HEK293 (cell line): Measurements from ENCODE around the gene GABBR2.
"Not testable (repeated sequence)": the region's sequence is repeated elsewhere in the genome, so short reads cannot be mapped to it uniquely, and the experiment has no call there.

ENCODE experiments used
- ZBTB26 ChIP-seq: fragments of 450-650 bp; formaldehyde crosslinking; optimal IDR thresholded peaks from 2 replicates; pipeline ENCODE3; 2016; ENCODE audit warnings: missing biosample characterization, mild to moderate bottlenecking, missing genetic modification characterization
- ZNF449 ChIP-seq: fragments of 450-650 bp; formaldehyde crosslinking; IDR thresholded peaks from 2 replicates; pipeline ENCODE4 v1.5.1; 2017; ENCODE audit warnings: missing biosample characterization, mild to moderate bottlenecking, missing genetic modification characterization, moderate library complexity
- ZNF510 ChIP-seq: fragments of 450-650 bp; formaldehyde crosslinking; IDR thresholded peaks from 2 replicates; pipeline ENCODE4 v1.5.1; 2018; ENCODE audit warnings: mild to moderate bottlenecking, missing genetic modification characterization, missing biosample characterization; ENCODE audit not compliant: insufficient replicate concordance
- ZNF558 ChIP-seq: fragments of 450-650 bp; formaldehyde crosslinking; IDR thresholded peaks from 2 replicates; pipeline ENCODE4 v1.5.1; 2016; ENCODE audit warnings: missing biosample characterization, missing genetic modification characterization
- TF ChIP-seq, protein P1 (sequence below): fragments of 450-650 bp; formaldehyde crosslinking; IDR thresholded peaks from 2 replicates; pipeline ENCODE4 v1.5.0; 2017; ENCODE audit warnings: missing biosample characterization, missing genetic modification characterization, borderline replicate concordance
- TF ChIP-seq, protein P2 (sequence below): fragments of 450-650 bp; formaldehyde crosslinking; IDR thresholded peaks from 2 replicates; pipeline ENCODE4 v1.5.1; 2016; ENCODE audit warnings: missing biosample characterization, missing genetic modification characterization
- TF ChIP-seq, protein P3 (sequence below): fragments of 450-650 bp; formaldehyde crosslinking; IDR thresholded peaks from 2 replicates; pipeline ENCODE4 v1.5.1; 2016; ENCODE audit warnings: missing biosample characterization, missing genetic modification characterization

DNA sequence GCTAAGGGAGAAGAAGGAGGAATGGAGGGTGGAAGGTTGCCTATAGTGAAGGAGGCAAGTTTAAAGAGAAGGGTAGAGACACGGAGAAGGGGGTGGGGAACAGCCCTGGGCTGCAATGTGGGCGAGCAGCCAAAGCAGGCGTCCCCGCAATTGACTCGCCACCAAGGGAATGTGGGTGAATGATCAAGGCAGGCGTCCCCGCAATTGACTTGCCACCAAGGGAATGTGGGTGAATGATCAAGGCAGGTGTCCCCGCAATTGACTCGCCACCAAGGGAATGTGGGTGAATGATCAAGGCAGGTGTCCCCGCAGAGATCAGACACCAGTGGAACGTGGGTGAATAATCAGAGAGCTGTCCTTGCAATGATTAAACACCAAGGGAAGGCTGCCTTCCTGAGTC, 438.5 kb downstream of the GABBR2 start:
- not testable (repeated sequence) for TF ChIP-seq ZBTB26, ZNF510, ZNF449, ZNF558 (tag by site-specific recombination)
- TF ChIP-seq, protein P1, sequence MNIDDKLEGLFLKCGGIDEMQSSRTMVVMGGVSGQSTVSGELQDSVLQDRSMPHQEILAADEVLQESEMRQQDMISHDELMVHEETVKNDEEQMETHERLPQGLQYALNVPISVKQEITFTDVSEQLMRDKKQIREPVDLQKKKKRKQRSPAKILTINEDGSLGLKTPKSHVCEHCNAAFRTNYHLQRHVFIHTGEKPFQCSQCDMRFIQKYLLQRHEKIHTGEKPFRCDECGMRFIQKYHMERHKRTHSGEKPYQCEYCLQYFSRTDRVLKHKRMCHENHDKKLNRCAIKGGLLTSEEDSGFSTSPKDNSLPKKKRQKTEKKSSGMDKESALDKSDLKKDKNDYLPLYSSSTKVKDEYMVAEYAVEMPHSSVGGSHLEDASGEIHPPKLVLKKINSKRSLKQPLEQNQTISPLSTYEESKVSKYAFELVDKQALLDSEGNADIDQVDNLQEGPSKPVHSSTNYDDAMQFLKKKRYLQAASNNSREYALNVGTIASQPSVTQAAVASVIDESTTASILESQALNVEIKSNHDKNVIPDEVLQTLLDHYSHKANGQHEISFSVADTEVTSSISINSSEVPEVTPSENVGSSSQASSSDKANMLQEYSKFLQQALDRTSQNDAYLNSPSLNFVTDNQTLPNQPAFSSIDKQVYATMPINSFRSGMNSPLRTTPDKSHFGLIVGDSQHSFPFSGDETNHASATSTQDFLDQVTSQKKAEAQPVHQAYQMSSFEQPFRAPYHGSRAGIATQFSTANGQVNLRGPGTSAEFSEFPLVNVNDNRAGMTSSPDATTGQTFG (tag by site-specific recombination) = not testable (repeated sequence)
- TF ChIP-seq, protein P2, sequence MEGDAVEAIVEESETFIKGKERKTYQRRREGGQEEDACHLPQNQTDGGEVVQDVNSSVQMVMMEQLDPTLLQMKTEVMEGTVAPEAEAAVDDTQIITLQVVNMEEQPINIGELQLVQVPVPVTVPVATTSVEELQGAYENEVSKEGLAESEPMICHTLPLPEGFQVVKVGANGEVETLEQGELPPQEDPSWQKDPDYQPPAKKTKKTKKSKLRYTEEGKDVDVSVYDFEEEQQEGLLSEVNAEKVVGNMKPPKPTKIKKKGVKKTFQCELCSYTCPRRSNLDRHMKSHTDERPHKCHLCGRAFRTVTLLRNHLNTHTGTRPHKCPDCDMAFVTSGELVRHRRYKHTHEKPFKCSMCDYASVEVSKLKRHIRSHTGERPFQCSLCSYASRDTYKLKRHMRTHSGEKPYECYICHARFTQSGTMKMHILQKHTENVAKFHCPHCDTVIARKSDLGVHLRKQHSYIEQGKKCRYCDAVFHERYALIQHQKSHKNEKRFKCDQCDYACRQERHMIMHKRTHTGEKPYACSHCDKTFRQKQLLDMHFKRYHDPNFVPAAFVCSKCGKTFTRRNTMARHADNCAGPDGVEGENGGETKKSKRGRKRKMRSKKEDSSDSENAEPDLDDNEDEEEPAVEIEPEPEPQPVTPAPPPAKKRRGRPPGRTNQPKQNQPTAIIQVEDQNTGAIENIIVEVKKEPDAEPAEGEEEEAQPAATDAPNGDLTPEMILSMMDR = not testable (repeated sequence)
- TF ChIP-seq, protein P3, sequence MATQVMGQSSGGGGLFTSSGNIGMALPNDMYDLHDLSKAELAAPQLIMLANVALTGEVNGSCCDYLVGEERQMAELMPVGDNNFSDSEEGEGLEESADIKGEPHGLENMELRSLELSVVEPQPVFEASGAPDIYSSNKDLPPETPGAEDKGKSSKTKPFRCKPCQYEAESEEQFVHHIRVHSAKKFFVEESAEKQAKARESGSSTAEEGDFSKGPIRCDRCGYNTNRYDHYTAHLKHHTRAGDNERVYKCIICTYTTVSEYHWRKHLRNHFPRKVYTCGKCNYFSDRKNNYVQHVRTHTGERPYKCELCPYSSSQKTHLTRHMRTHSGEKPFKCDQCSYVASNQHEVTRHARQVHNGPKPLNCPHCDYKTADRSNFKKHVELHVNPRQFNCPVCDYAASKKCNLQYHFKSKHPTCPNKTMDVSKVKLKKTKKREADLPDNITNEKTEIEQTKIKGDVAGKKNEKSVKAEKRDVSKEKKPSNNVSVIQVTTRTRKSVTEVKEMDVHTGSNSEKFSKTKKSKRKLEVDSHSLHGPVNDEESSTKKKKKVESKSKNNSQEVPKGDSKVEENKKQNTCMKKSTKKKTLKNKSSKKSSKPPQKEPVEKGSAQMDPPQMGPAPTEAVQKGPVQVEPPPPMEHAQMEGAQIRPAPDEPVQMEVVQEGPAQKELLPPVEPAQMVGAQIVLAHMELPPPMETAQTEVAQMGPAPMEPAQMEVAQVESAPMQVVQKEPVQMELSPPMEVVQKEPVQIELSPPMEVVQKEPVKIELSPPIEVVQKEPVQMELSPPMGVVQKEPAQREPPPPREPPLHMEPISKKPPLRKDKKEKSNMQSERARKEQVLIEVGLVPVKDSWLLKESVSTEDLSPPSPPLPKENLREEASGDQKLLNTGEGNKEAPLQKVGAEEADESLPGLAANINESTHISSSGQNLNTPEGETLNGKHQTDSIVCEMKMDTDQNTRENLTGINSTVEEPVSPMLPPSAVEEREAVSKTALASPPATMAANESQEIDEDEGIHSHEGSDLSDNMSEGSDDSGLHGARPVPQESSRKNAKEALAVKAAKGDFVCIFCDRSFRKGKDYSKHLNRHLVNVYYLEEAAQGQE (tag by site-specific recombination) = not testable (repeated sequence)
